Measurements from ENCODE around the gene SMKR1.
"Not testable (repeated sequence)": the region's sequence is repeated elsewhere in the genome, so short reads cannot be mapped to it uniquely, and the experiment has no call there.

The SMKR1 gene

DNA sequence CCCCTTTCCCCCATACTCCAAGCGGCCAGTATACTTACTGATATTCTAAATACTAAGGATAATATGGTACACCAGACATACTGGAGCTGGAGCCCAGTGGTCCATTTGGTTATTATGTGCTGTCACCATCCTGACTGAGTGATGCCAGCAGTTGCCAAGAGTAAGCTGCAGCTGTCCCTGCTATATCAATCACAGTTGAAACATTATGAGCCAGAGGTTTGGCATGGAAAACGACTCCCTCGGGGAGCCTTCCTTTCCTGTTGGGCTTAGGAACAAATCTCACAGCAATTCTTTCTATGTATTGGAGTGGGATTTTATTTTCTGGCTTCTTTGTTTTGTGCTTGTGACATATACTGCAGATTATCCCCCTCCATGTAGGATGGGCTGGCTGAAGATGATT lies 35.5 kb upstream of the SMKR1 start:
- Histone ChIP-seq H3K9me3 (ENCODE audit: control insufficient read depth, low read length) (no peaks in the 10 kb centered on the region), H3K4me1 (ENCODE audit: control insufficient read depth, insufficient read depth, low read length) (peaks cover 16% of the 10 kb centered on the region), H3K27me3 (replicated peaks; ENCODE audit: control insufficient read depth, insufficient read depth, low read length) (no peaks in the 10 kb centered on the region), H3K36me3 (ENCODE audit: control insufficient read depth, insufficient read depth, low read length, severe bottlenecking) (no peaks in the 10 kb centered on the region), H3K4me3 (ENCODE audit: low read length) (no peak overlapping the region), H3K9ac (ENCODE audit: low read length) (no peak overlapping the region)
- no peak for DNase-seq (ENCODE audit: low read depth)

DNA sequence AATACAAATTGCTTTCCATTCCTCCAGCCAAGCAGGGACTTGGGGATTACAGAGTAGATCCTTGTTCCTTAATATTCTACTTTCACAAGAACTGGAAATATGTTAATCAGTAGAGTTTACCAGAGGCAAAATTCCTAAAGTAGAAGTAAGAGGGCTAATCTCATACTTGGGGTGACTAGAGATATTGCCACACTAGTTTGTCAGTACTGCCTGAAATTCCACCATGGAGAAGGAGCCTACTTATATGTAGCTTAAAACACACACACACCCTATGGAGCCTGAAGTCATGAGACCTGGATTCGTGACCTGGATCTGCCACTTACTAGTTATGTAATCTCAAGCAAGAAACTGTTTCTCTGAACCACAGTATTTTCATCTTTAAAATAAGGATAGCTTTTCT lies 34.2 kb upstream of the SMKR1 start:
- DNase-seq (ENCODE audit: low read depth): peak; percentile 69
- Histone ChIP-seq H3K4me3 (ENCODE audit: low read length) (no peak overlapping the region), H3K36me3 (ENCODE audit: control insufficient read depth, insufficient read depth, low read length, severe bottlenecking) (no peaks in the 10 kb centered on the region), H3K9ac (ENCODE audit: low read length) (no peak overlapping the region), H3K27me3 (replicated peaks; ENCODE audit: control insufficient read depth, insufficient read depth, low read length) (no peaks in the 10 kb centered on the region), H3K4me1 (ENCODE audit: control insufficient read depth, insufficient read depth, low read length) (peaks cover 16% of the 10 kb centered on the region), H3K9me3 (ENCODE audit: control insufficient read depth, low read length) (no peaks in the 10 kb centered on the region)

DNA sequence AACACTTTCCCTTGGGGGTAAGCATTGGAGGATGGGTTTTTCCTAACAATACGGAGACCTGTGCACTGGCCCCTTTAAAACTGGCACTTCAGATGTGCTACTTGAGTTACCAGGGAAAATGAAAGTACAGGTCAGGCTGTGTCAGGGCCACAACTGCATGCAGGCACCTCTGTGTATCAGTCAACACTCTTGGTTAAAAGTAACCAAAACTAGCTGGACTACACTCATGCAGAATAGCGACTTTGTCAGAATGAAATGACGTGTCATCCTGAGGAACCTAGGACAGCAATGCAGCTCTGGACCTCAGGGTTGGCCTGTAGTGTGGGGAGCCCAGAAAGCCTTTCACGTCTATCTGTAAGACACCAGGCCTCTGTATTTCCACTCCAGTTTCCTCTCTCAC lies 33.8 kb upstream of the SMKR1 start:
- H3K9ac ChIP-seq (ENCODE audit: low read length): no peak overlapping the region
- H3K9me3 ChIP-seq (ENCODE audit: control insufficient read depth, low read length): no peaks in the 10 kb centered on the region
- H3K4me1 ChIP-seq (ENCODE audit: control insufficient read depth, insufficient read depth, low read length): peaks cover 16% of the 10 kb centered on the region
- no peaks in the 10 kb centered on the region for H3K36me3 ChIP-seq (ENCODE audit: control insufficient read depth, insufficient read depth, low read length, severe bottlenecking)
- no peak for DNase-seq (ENCODE audit: low read depth)
- no peaks in the 10 kb centered on the region for H3K27me3 ChIP-seq (replicated peaks; ENCODE audit: control insufficient read depth, insufficient read depth, low read length)
- H3K4me3 ChIP-seq (ENCODE audit: low read length): no peak overlapping the region

DNA sequence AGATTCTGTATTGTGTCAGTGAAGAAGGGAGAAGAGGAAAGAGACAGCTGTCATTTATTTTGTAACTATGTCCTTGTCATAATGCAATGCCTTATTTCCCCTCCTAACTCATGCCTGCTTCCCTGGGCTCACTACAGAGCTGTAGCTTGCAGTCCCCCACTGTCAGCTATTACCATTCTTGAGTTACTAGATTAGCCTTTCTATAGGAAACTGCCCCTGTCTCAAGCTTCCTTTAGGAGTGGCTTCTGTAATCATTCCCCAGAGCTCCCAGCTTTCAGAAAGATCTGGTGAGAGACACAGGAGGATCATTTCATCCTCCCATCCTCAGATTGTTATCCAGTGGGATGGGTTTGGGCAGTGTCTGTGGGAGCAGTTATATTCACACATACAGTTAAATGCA lies 32.4 kb upstream of the SMKR1 start:
- Histone ChIP-seq H3K9ac (ENCODE audit: low read length) (no peak overlapping the region), H3K27me3 (replicated peaks; ENCODE audit: control insufficient read depth, insufficient read depth, low read length) (no peaks in the 10 kb centered on the region), H3K4me1 (ENCODE audit: control insufficient read depth, insufficient read depth, low read length) (peaks cover 16% of the 10 kb centered on the region), H3K4me3 (ENCODE audit: low read length) (no peak overlapping the region), H3K36me3 (ENCODE audit: control insufficient read depth, insufficient read depth, low read length, severe bottlenecking) (no peaks in the 10 kb centered on the region), H3K9me3 (ENCODE audit: control insufficient read depth, low read length) (no peaks in the 10 kb centered on the region)
- DNase-seq (ENCODE audit: low read depth): no peak

DNA sequence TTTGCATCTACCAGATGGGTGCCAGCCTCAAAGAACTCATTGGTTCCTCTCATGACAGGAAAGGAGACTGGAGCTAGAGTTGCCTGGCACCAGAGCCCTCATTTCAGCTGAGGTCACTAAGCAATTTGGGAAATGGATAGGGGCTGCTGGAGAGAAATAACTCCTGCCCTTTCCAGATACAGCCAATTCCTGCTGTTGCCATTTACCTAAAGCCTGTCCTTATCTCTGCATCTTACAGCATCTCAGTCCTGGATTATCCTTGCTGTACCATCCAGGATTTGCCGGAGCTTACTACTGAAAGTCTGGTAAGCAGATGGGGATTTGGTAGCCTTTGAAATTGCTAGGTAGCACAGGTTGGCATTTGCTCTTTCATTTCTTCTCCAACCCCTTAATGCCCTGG lies 31.9 kb upstream of the SMKR1 start:
- H3K36me3 ChIP-seq (ENCODE audit: control insufficient read depth, insufficient read depth, low read length, severe bottlenecking): no peaks in the 10 kb centered on the region

DNA sequence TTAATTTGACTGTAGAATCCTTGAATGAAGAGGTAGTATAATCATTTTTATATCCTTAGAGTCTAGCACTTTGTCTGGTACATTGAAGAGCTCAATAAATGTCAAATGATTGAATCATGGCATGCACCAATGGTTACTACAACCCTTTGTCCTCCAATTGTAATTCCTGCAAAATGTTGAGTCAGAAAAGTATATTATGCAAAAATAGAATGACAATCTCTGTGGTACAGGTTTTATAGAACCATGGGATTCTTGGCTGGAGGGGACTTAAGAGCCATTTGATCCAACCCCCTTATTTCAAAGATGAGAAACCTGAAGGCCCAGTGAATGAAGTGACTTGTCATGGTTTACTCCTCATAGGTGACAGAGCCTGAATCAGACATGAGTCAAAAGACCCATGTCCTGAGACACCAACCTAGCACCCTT lies 30.9 kb upstream of the SMKR1 start:
- no peak for DNase-seq (ENCODE audit: low read depth)
- Histone ChIP-seq H3K4me1 (ENCODE audit: control insufficient read depth, insufficient read depth, low read length) (peaks cover 16% of the 10 kb centered on the region), H3K9ac (ENCODE audit: low read length) (no peak overlapping the region), H3K36me3 (ENCODE audit: control insufficient read depth, insufficient read depth, low read length, severe bottlenecking) (no peaks in the 10 kb centered on the region), H3K9me3 (ENCODE audit: control insufficient read depth, low read length) (no peaks in the 10 kb centered on the region), H3K27me3 (replicated peaks; ENCODE audit: control insufficient read depth, insufficient read depth, low read length) (no peaks in the 10 kb centered on the region), H3K4me3 (ENCODE audit: low read length) (no peak overlapping the region)

More for the DNA sequence above, 31.9 kb upstream of the SMKR1 start:
- no peak overlapping the region for H3K9ac ChIP-seq (ENCODE audit: low read length)
- peaks cover 16% of the 10 kb centered on the region for H3K4me1 ChIP-seq (ENCODE audit: control insufficient read depth, insufficient read depth, low read length)
- no peaks in the 10 kb centered on the region for H3K27me3 ChIP-seq (replicated peaks; ENCODE audit: control insufficient read depth, insufficient read depth, low read length)
- no peak for DNase-seq (ENCODE audit: low read depth)
- no peak overlapping the region for H3K4me3 ChIP-seq (ENCODE audit: low read length)
- H3K9me3 ChIP-seq (ENCODE audit: control insufficient read depth, low read length): no peaks in the 10 kb centered on the region

DNA sequence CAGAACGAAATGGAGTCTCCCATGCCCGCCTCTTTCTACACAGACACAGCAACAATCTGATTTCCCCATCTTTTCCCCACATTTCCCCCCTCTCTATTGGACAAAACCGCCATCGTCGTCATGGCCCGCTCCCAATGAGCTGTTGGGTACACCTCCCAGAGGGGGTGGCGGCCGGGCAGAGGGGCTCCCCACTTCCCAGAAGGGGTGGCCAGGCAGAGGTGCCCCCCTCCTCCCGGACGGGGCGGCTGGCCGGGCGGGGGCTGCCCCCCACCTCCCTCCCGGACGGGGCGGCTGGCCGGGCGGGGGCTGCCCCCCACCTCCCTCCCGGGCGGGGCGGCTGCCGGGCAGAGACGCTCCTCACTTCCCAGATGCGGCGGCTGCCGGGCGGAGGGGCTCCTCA lies 26.4 kb upstream of the SMKR1 start:
- H3K9ac ChIP-seq (ENCODE audit: low read length); H3K4me3 ChIP-seq (ENCODE audit: low read length); H3K9me3 ChIP-seq (ENCODE audit: control insufficient read depth, low read length); H3K4me1 ChIP-seq (ENCODE audit: control insufficient read depth, insufficient read depth, low read length); H3K27me3 ChIP-seq (replicated peaks; ENCODE audit: control insufficient read depth, insufficient read depth, low read length); DNase-seq (ENCODE audit: low read depth); H3K36me3 ChIP-seq (ENCODE audit: control insufficient read depth, insufficient read depth, low read length, severe bottlenecking): not testable (repeated sequence)

DNA sequence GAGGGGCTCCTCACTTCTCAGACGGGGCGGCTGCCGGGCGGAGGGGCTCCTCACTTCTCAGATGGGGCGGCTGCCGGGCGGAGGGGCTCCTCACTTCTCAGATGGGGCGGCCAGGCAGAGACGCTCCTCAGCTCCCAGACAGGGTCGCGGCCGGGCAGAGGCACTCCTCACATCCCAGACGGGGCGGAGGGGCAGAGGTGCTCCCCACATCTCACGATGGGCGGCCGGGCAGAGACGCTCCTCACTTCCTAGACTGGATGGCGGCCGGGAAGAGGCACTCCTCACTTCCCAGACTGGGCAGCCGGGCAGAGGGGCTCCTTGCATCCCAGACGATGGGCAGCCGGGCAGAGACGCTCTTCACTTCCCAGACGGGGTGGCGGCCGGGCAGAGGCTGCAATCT lies 25.9 kb upstream of the SMKR1 start:
- H3K4me1 ChIP-seq (ENCODE audit: control insufficient read depth, insufficient read depth, low read length); H3K9ac ChIP-seq (ENCODE audit: low read length); H3K9me3 ChIP-seq (ENCODE audit: control insufficient read depth, low read length); DNase-seq (ENCODE audit: low read depth); H3K27me3 ChIP-seq (replicated peaks; ENCODE audit: control insufficient read depth, insufficient read depth, low read length); H3K36me3 ChIP-seq (ENCODE audit: control insufficient read depth, insufficient read depth, low read length, severe bottlenecking); H3K4me3 ChIP-seq (ENCODE audit: low read length): not testable (repeated sequence)

DNA sequence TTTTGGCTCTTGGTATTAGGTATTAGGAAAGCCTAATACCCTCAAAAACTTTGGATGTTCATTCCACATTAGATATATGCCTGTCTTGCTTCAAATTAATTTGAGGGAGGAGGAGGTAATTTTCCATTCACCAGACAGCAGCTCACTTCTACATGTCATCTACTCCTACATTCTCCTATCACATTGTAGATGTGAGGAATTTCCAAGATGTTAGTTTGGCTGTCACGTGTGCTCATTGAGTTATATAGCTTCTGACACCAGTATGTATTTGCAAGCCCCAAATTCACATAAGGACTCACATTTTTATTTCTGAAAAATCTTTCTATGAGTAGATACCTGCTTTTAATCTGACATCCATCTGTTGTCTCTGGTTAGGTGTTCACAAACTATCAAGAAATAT lies 22.5 kb upstream of the SMKR1 start:
- H3K4me1 ChIP-seq (ENCODE audit: control insufficient read depth, insufficient read depth, low read length): no peaks in the 10 kb centered on the region
- DNase-seq (ENCODE audit: low read depth): no peak
- no peaks in the 10 kb centered on the region for H3K9me3 ChIP-seq (ENCODE audit: control insufficient read depth, low read length)
- H3K9ac ChIP-seq (ENCODE audit: low read length): no peak overlapping the region
- no peaks in the 10 kb centered on the region for H3K27me3 ChIP-seq (replicated peaks; ENCODE audit: control insufficient read depth, insufficient read depth, low read length)
- H3K4me3 ChIP-seq (ENCODE audit: low read length): no peak overlapping the region
- no peaks in the 10 kb centered on the region for H3K36me3 ChIP-seq (ENCODE audit: control insufficient read depth, insufficient read depth, low read length, severe bottlenecking)

DNA sequence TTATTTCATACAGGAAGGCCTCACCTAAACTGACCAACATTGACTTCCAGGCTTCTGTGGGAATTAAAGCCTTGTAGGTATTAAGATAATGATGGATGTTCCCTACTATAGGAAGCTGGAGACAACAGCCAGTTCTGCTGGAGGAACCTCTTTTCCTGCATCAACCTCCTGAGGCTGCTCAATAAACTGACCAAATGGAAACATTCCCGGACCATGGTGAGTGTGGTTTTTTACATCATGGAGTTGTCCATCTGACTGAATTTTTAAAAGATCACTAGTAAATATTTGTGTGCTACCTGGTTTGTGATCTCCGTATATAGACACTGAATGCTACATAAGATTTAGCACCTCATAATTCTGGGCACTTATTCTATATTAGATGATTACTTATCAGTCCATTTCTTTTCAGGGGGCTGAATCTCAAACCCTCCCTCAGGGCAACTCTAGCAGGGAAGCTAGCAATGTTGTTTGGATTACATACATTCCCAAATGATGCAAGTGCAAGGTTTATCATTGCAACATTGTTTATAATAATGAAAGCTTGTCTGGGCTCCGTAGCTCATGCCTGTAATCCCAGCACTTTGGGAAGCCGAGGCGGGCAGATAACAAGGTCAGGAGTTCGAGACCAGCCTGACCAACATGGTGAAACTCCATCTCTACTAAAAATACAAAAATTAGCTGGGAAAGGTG lies 21.5 kb upstream of the SMKR1 start:
- Histone ChIP-seq H3K9ac (ENCODE audit: low read length) (no peak overlapping the region), H3K36me3 (ENCODE audit: control insufficient read depth, insufficient read depth, low read length, severe bottlenecking) (no peaks in the 10 kb centered on the region), H3K4me3 (ENCODE audit: low read length) (no peak overlapping the region), H3K27me3 (replicated peaks; ENCODE audit: control insufficient read depth, insufficient read depth, low read length) (no peaks in the 10 kb centered on the region), H3K9me3 (ENCODE audit: control insufficient read depth, low read length) (no peaks in the 10 kb centered on the region), H3K4me1 (ENCODE audit: control insufficient read depth, insufficient read depth, low read length) (no peaks in the 10 kb centered on the region)
- DNase-seq (ENCODE audit: low read depth): peak; percentile 53

DNA sequence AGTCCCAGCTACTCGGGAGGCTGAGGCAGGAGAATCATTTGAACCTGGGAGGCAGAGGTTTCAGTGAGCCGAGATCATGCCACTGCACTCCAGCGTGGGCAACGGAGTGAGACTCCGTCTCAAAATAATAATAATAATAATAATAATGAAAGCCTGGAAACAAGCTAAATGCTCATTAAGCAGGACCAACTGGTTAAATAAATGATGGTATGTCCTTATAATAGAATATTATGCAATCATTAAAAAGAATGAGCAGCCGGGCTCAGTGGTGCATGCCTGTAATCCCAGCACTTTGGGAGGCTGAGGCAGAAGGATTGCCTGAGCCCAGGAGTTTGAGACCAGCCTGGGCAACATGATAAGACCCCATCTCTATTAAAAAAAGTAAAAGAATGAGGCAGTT lies 21.0 kb upstream of the SMKR1 start:
- not testable (repeated sequence) for H3K9me3 ChIP-seq (ENCODE audit: control insufficient read depth, low read length); H3K36me3 ChIP-seq (ENCODE audit: control insufficient read depth, insufficient read depth, low read length, severe bottlenecking); H3K4me3 ChIP-seq (ENCODE audit: low read length); H3K9ac ChIP-seq (ENCODE audit: low read length); H3K27me3 ChIP-seq (replicated peaks; ENCODE audit: control insufficient read depth, insufficient read depth, low read length); DNase-seq (ENCODE audit: low read depth); H3K4me1 ChIP-seq (ENCODE audit: control insufficient read depth, insufficient read depth, low read length)

DNA sequence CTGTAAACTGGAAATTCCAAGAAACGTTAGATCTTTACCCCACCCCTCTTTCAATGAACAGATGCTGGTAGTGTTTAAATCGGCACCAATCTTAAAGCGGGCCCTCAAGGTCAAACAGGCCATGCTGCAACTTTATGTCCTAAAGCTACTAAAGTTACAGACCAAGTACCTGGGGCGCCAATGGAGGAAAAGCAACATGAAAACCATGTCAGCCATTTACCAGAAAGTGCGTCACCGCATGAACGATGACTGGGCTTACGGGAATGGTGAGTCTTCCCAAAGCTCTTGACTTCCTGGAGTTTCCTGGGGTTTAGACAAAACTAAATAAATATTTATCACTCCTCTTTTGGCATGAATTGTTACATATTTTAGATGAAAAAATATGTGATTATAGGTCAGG lies 19.6 kb upstream of the SMKR1 start:
- Histone ChIP-seq H3K27me3 (replicated peaks; ENCODE audit: control insufficient read depth, insufficient read depth, low read length) (no peaks in the 10 kb centered on the region), H3K9me3 (ENCODE audit: control insufficient read depth, low read length) (no peaks in the 10 kb centered on the region), H3K4me1 (ENCODE audit: control insufficient read depth, insufficient read depth, low read length) (no peaks in the 10 kb centered on the region), H3K4me3 (ENCODE audit: low read length) (no peak overlapping the region), H3K9ac (ENCODE audit: low read length) (no peak overlapping the region), H3K36me3 (ENCODE audit: control insufficient read depth, insufficient read depth, low read length, severe bottlenecking) (no peaks in the 10 kb centered on the region)
- DNase-seq (ENCODE audit: low read depth): no peak

Data from adipocyte (in vitro differentiated cells).